Measurements from ENCODE around the gene RGS4. TPM values are rescaled to one million over a fixed set of nuclear protein-coding genes. Genes with fewer than 3 reads are reported as not detected.

Gene RGS4
- total RNA-seq, 1 experiment from 2014 or later, result 3.2 TPM

- ChIA-PET CTCF (interaction anchor here (1.7 kb wide), 1 partner anchor 21 kb away, joined by 6 read pairs; the partner anchor contains the start of gene RGS4), POLR2A (no interaction called here)
- DNase-seq (ENCODE audit: low spot score), result no peak
- Mint-ChIP-seq H3K4me3 (no peak overlapping the region), H3K9me3 (no peaks in the 10 kb centered on the region), H3K27me3 (ENCODE audit: low read depth) (no peaks in the 10 kb centered on the region), H3K36me3 (no peaks in the 10 kb centered on the region), H3K4me1 (no peaks in the 10 kb centered on the region), H3K27ac (no peak overlapping the region)
- TF ChIP-seq ERG (CRISPR knock-in tag; IDR thresholded peaks at IDR 0.05), result no peak
- TF ChIP-seq RELA (CRISPR knock-in tag; IDR thresholded peaks at IDR 0.05; ENCODE audit: borderline replicate concordance), result no peak
- no peak for TF ChIP-seq E2F1 (CRISPR knock-in tag; IDR thresholded peaks at IDR 0.05)
- no peak for TF ChIP-seq ETV6 (CRISPR knock-in tag; IDR thresholded peaks at IDR 0.05)
- TF ChIP-seq NR3C1 (CRISPR knock-in tag; conservative IDR thresholded peaks at IDR 0.05; ENCODE audit: low read depth), result no peak
- TF ChIP-seq ZNF425 (CRISPR knock-in tag; conservative IDR thresholded peaks at IDR 0.05), result no peak
- no peak for TF ChIP-seq JUN (CRISPR knock-in tag; IDR thresholded peaks at IDR 0.05)
- TF ChIP-seq E2F5 (CRISPR knock-in tag; IDR thresholded peaks at IDR 0.05), result no peak
- TF ChIP-seq GABPB1 (CRISPR knock-in tag; IDR thresholded peaks at IDR 0.05), result no peak
- TF ChIP-seq CDX4 (CRISPR knock-in tag; IDR thresholded peaks at IDR 0.05; ENCODE audit: borderline replicate concordance), result no peak
- no peak for TF ChIP-seq ATF6 (CRISPR knock-in tag; IDR thresholded peaks at IDR 0.05)
- TF ChIP-seq SOX15 (CRISPR knock-in tag; IDR thresholded peaks at IDR 0.05), result no peak
- no peak for TF ChIP-seq MXD4 (CRISPR knock-in tag; IDR thresholded peaks at IDR 0.05; ENCODE audit: borderline replicate concordance)
- TF ChIP-seq FOXK1 (CRISPR knock-in tag; IDR thresholded peaks at IDR 0.05), result no peak
- TF ChIP-seq FOXP4 (CRISPR knock-in tag; IDR thresholded peaks at IDR 0.05), result no peak
- no peak for TF ChIP-seq MAX (CRISPR knock-in tag; IDR thresholded peaks at IDR 0.05)
- no peak for TF ChIP-seq SP1 (CRISPR knock-in tag; conservative IDR thresholded peaks at IDR 0.05)
- no peak for ATAC-seq
These were observed 21.3 kb downstream of the RGS4 start for GRCh38 chr1:163090321-163090945.
